ENCODE results near the gene ZNF331.
A peak's percentile ranks its signal among the peaks of the same experiment; 100 is the strongest.

The ZNF331 gene

GRCh38 chr19:53509845-53510244, 28.1 kb upstream of the ZNF331 start:
- no peak for TF ChIP-seq CTCF (IDR thresholded peaks at IDR 0.05)

- no peak for TF ChIP-seq CTCF (IDR thresholded peaks at IDR 0.05)
These were observed 26.6 kb upstream of the ZNF331 start for GRCh38 chr19:53511357-53511756.

GRCh38 chr19:53511933-53512374, 26.0 kb upstream of the ZNF331 start:
- peak; percentile 86 for TF ChIP-seq CTCF (IDR thresholded peaks at IDR 0.05)

- no peak for TF ChIP-seq CTCF (IDR thresholded peaks at IDR 0.05)
These were observed 20.7 kb upstream of the ZNF331 start for GRCh38 chr19:53517114-53517741.

- TF ChIP-seq CTCF (IDR thresholded peaks at IDR 0.05), result no peak
These were observed 19.8 kb upstream of the ZNF331 start for GRCh38 chr19:53518121-53518520.

- TF ChIP-seq CTCF (IDR thresholded peaks at IDR 0.05), result no peak
These were observed 19.2 kb upstream of the ZNF331 start for GRCh38 chr19:53518716-53519115.

GRCh38 chr19:53519446-53519845, 18.5 kb upstream of the ZNF331 start:
- TF ChIP-seq CTCF (IDR thresholded peaks at IDR 0.05), result no peak

- no peak for TF ChIP-seq CTCF (IDR thresholded peaks at IDR 0.05)
These were observed 17.8 kb upstream of the ZNF331 start for GRCh38 chr19:53520163-53520546.
